DMS79 treated with DMSO at 0.1 percent for 48 hours (cell line): ENCODE data around the gene NOTCH2.
A peak's percentile ranks its signal among the peaks of the same experiment; 100 is the strongest.

Source experiments
- DNase-seq: peaks from one replicate; lab custom pipeline; 2025; lab: John Stamatoyannopoulos, UW

Gene NOTCH2

DNA sequence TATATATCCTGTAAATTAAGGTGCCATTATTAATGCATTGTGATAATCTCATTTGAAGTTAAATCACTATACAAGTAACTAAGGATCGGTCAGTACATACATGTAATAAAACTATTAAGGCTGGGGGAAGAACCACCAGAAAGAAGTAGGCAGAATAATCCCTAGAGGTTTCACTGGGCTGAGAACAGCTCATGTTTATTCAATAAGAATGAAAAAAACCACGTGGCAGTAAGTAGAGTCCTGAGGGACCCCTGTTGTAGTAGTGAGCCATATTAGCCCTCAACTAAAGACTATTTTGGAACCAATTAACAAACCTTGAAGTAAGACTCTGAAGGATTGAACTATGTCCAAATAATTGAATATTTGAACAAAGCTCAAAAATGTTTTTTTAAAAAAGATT lies 126.2 kb downstream of the NOTCH2 start:
- DNase-seq: no peak

DNA sequence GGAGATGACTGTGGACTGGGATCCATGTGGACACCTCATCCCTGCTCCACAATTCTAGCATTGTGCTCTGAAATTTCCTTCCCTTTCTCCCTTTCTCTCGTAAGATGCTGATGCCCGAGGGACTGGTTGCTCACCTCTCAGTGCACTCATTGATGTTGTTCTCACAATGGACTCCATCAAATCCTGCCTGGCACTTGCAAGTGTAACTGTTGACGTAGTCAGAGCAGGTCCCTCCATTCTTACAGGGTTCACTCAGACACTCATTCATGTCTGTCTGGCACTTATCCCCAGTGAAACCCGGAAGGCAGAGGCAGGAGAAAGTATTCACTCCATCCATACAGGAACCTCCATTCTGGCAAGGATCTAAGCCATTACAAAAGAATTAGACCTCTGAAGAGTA lies 128.1 kb downstream of the NOTCH2 start:
- no peak for DNase-seq

DNA sequence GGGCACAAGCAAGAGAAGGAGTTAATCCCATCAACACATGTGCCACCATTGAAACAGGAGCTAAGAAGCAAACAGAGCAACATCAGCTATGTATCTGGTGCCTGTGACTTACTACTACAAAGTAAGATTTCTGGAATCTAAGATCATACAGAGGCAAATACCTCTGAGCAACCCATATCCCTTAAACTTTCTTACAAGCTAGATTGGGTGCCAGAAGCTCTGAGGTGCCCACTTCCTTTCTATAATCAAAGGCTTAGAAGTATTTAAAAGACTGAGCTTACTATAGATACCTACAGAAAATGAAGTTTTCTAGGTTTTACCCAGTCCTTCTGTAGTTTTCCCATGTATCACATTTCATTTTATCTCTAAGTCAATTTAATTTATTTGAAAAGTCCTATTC lies 128.8 kb downstream of the NOTCH2 start:
- no peak for DNase-seq

DNA sequence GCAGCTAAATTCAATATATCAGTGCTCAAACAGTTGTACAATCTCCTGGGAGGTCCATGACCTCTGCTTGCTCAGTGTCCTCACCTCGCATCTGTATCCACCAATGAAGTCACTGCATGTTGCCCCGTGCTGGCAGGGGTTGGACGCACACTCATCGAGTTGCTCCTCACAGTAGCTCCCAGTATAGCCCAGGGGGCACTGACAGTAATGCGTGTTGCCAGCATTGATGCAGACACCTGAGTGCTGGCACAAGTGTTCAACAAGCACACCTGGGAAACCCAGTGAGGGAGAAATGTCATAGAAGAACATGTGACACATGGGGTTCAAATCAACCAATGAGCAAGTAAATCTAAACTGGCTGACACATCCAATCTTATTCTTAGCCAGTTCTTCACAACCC lies 132.3 kb downstream of the NOTCH2 start:
- no peak for DNase-seq

DNA sequence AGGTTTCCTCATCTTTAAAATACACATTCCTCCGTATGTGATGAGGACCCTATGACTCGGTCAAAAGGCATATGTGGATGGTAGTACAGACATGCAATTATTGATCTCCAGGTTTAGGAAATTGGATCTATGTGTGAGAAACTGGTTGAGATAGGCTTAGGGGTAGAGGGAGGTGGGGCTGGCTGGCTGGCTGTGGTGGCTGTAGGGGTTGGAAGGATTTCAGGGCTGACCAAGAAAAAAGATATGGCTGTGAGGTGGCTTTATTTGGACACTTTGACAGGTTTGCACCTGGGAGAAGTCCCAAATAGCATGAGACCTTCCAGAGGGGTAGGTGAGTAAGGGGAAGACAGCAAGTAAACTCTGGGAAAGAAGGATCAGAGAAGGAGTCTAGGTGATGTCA lies 133.5 kb downstream of the NOTCH2 start:
- no peak for DNase-seq

DNA sequence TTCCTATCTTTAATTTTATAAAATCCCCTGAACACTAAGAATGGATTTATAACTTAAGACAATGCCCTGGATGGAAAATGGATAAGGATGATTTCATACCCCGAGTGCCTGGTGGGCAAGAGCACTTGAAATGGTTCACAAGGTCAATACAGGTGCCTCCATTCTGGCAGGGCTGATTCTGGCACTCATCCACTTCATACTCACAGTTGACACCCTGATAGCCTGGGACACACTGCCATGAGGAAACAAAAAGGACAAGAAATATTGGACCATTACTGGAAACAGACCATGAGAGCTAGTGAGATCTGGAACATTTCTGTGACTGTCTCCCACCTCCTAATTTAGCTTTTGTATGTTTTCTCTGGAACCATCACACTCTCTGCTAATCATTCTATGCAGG lies 134.1 kb downstream of the NOTCH2 start:
- DNase-seq: peak; percentile 48

DNA sequence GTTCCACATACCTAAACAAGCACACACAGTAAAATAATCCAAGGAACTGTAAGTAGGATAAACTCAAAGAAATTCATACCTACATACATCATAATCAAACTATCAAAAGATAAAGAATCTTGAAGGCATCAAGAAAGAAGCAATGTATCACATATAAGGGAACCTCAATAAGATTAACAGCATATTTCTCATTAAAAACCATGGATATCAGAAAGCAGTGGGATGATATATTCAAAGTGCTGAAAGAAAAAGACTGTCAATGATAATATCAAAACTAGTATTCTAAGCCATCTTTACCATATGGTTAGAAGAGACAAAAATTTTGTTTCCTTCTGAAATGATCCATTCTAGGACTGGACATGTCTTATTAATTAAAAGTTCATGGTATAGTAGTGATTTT lies 136.1 kb downstream of the NOTCH2 start:
- DNase-seq: no peak

DNA sequence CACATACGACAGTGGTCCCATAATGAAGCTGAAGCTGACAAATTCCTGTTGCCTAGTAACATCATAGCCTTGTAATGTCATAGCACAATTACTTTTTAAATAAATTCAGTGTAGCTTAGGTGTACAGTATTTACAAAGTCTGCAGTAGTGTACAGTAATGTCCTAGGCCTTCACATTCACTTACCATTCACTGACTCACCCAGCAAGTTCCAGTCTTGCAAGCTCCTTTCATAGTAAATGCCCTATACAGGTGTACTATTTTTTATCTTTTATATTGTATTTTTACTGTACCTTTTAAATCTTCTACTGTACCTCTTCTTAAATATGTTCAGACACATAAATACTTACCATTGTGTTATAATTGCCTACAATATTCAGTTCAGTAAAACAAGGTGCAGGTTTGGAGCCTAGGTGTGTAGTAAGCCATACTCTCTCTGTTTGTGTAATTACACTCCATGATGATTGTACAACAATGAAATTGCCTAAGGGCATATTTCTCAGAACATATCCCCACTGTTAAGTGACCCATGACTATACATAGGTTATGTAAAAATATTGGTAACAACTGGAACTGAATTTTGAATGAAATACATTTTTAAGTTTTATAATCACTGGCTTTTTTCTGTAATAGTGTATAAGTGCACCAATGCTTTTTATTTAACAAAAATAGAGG lies 139.7 kb downstream of the NOTCH2 start:
- no peak for DNase-seq

DNA sequence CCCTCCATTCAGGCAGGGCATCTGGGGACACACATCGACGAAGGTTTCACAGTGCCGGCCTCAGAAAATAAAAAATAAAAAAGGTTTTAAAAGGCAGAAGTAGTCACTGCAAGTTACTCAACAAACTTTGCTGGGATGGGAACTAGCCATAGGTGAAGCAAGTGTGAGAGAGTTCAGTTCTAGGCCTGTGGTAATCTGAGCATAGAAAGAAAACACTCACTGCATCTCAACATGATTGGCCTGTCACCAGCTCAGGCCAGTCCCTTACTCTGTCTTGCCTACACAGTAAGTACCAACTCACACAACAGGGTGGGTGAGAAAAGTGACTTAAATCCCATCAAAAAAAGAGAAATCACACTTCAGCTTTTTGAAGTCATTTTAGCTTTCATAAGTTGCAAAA lies 142.9 kb downstream of the NOTCH2 start:
- DNase-seq: no peak

DNA sequence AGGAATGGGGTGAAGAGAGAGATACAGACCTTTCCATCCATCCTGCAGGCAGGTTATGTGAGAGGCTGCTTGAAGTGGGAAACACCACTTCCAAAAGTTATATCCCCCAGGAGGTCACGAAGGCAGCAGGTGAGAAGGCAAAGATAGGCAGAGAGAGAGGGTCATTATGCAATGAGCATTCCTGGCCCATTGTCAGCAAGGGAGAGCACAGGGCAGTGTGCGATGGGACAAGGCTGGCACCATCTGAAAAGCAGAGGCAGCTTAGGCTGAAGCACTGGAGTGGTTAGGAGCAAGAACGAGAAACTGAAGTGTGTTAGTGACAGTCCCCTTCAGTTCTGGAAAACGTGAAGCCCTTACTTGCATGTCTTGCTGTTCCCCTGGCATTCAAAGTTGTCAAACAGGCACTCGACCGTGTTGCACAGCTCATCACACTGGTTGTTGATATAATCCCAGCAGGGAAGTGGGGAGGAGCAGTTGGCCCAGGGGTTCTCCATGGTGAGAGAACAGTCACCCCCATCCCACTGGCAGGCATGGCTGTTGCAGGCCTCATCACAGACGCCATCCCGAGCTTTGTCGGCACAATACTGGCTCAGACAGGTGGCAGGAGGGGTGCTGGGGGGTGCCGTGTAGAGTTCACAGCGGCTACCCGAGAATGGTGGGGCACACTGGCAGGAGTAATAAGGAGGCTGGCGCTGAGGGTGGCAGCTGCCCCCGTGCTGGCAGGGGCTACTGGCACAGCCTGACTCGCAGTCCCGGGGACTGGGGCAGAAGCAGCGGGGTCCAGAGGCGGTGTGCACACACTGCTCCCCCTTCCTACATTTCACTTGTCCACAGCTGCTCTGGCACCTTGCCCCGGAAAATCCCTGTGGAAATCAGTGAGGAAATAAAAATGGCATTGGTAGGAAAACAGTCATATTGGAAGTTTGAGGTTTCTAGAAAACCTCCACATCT lies 144.2 kb downstream of the NOTCH2 start:
- DNase-seq: no peak

DNA sequence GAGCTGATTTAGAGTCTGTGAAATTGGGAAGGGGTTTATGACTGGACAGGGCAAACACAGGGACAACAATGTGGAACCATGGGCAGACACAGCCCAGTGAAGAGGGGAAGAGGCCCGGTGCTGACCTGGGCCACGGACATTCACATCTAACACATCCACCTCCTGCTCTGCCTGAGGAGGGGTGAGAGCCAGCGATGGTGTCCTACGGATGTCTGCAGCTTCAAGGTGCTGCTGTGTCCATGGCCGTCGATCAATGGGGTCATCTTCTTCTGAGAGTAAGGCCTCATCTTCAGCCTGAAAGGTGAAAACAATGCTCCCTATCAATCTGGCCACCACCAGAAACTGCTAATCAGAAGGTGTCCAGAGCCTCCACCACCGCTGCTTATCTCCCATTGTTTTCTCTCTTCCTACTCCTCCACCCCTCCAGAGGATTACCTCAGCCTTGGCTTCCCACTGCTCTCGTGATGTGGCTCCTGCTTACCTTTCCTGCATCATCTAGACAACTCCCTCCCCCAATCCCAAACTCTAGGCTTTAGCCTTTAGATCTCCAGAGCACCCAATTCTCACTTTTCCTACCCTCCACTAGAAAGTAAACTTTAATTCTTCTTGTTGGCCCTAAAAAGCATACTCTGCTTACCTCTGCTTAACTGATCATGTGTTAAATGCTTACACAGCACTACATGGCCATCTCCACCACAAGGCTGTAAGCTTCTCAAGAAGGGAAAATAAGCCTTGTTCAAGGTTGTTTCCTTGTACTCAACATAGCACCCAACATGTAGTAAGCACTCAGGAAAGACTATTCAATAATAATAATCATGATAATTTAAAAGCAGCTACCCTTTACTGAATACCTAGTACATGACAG lies 149.1 kb downstream of the NOTCH2 start:
- no peak for DNase-seq

DNA sequence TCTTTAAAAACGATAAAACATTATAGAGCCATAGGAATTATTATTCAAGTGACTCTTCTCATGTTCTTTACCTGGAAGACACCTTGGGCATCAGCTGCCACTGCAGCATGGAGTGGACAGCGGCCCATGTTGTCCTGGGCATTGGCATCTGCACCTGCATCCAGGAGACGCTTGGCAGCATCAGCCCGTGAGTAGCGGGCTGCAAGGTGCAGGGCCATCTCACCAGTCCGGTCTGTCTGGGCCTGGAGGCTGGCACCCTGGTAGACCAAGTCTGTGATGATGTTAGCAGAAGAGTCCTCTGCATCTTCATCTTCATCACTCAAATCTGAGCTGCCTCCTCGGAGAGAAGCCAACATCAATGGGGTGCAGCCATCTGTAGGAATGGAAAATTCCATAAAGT lies 150.2 kb downstream of the NOTCH2 start:
- DNase-seq: no peak

DNA sequence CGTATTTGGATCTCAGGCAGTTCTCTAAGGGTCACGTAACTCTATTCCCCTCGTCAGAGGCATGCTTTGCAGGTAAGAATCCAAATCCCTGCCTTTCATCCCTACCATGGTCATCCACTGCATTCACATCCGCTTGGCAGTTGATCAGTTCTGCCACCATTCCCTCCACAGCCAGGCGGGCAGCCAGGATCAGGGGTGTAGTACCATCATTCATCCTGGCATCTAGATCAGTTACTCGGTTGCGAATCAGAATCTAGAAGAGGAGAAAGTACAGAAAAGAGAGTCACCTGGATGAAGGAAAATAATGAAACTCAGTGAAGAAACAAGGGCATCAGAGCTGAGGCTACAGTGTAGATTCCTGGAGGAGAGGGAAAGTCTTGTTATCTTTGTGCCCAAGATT lies 151.2 kb downstream of the NOTCH2 start:
- DNase-seq: no peak

DNA sequence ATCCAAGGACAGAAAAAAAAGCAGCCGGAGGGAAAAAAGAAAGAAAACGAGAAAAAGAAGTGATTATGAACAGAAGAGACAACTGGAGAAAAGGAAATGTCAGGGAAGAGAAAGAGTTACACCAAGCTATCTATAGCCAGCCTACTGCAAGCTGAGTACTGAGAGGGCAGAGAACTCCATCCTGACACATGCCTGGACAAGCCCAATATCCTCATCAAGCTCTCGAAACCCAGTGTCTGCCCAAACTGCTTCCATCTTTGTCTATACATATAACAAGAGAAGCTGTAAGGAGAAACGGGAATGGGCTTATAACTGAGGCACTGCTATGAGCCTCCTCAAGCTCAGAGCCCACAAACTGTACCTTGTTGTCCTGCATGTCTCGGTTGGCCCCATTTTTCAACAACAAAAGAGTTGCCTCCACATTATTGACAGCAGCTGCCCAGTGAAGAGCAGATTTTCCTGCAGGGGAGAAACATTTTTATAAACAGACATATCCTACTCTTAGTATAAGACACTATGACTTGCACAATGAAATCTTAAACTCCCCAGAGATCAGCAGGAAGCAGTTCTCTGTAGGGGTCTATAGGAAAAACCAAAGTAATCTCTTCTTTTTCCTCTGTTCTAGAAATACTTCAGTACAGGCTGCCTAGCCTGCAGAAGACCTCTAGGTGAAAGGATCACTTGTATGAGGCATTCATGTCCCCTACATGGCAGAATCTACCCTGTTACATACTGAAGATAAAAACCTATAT lies 152.0 kb downstream of the NOTCH2 start:
- no peak for DNase-seq

DNA sequence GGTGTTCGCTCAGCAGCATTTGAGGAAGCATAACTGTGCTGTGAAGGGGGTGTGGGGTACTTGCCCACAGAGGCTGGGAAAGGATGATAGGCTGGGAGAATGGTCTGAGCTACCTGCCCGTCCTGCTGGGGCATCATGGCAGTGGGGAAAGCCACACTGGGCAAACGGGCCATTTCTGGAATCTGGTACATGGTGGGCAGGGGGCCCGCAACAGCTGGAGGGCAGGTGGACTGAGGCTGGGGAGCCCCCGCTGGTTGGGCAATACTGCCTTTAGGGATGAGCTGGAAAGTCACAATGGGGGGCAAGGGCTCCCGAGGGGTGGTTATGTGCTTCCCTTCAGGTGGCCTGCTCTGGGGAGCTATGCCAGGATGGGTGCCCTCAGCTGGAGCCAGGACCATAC lies 153.9 kb downstream of the NOTCH2 start:
- no peak for DNase-seq

DNA sequence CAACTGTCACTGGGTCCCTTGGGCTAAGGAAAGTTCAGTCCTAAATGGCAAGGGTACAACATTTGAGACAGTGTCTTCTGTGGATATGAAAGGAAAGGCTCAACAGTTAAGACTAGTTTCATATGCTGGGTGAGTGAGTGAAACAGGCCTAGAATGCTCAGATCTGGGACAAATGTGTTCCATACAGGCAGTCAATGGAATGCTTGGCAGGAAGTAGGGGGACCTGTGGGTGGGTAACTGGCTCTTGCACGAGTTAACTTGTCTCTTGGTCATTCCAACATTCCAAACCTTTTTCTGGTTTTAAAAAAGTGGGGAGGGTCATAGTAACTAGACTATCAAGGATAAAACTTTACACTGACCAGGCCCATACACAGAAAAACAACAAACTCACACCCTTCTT lies 155.4 kb downstream of the NOTCH2 start:
- DNase-seq: no peak

DNA sequence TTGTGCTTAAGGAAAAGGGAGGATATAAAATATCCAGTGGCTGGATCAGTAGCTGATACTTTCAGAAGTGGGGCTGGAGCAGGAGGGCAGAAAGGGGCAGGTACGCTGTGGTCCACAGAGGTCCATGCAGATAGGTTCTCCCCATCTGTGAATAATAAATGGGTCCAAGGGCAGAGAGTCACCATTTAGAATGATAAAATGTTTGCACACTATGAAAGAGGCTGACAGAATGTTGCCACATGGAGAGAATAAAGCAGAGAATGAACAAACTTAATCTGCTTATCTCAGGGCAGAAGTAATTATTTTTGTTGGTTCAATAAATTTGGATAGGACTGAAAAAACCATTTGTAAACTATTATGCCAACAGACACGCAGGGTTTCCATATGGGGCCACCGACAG lies 156.5 kb downstream of the NOTCH2 start:
- DNase-seq: no peak

DNA sequence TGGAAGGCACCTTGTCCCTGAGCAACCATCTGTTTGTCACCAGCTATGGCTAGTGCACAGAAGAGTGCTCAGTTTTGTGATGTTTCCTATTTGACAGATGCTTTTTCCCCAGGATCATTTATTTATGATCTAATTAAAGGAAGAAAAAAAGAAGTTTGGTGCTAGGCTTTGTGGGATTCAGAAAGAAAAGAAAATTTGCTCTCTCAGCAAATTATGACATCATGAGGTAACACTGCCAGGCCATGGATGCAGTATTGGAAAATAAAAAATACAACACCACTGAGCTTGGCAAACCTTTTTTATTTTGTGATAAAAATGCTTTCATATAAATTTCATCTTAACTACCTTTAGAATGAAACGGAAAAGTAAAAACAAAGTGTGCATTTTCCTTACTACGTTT lies 157.7 kb downstream of the NOTCH2 start:
- no peak for DNase-seq

DNA sequence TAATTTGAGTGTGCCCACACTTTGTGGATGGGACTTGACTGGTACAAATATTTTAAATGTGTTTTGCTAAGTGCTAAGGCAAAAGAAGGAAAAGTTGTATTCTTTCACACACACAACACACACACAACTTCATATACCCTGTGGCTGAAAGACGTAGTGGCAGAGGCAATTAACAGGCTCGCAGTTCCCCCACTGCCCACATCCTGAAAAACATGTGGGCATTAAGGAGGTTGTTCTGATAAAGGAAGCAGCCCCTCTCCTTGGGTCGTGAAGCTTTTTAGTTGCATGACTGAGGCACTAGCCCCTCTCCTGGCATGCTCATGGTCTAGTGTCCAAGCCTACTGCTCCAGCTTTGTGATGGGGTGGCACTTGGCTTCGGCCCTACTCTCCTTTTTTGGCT lies 158.8 kb downstream of the NOTCH2 start:
- no peak for DNase-seq

DNA sequence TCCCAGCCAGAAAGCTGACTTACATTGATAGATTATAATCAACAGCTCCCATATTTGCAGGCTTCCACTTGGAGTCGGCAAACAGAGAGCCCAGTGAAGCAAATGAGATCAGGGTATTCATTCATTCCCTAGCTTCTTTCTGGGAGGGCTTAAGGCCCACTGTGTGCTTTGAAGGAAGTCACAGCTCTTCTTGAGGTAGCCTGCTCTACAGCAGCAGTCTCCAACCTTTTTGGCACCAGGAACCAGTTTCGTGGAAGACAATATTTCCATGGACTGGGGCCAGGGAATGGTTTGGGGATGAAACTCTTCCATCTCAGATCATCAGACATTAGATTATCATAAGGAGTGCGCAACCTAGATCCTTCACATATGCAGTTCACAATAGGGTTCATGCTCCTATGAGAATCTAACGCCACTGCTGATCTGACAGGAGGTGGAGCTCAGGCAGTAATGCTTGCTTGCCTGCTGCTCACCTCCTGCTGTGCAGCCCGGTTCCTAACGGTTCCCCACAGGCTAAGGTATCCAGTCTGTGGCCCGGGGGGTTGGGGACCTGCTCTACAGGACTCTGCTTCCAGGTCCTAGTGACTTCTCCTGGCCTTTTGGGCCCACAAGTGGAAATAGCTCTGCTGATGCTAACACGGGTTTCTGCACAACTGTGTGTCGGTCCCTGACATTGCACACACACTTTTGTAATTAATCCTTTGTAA lies 159.4 kb downstream of the NOTCH2 start:
- no peak for DNase-seq

DNA sequence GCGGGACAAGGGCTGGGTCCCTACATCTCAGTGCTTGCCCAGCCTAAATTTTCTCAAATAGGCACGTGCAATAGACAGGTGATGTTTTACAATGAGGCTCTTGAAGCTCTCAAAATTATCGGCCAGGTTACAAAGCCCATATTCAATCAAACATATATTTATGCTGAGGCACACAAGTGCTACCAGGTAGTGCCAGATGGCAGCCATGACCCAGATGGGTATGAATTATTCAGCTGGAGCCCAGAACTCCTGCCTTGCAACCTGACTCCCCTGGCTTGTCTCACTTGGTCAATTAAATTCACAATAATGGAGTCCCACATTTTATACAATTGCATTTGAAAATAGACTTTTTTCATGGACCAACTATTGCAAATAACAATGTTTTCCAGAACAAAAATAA lies 160.8 kb downstream of the NOTCH2 start:
- no peak for DNase-seq
